ENCODE data around the gene ANKS1B. TPM values are rescaled to one million over a fixed set of nuclear protein-coding genes. Genes with fewer than 3 reads are reported as not detected.

ANKS1B gene
- total RNA-seq, 1 experiment from 2014 or later: 5.8 TPM

DNA sequence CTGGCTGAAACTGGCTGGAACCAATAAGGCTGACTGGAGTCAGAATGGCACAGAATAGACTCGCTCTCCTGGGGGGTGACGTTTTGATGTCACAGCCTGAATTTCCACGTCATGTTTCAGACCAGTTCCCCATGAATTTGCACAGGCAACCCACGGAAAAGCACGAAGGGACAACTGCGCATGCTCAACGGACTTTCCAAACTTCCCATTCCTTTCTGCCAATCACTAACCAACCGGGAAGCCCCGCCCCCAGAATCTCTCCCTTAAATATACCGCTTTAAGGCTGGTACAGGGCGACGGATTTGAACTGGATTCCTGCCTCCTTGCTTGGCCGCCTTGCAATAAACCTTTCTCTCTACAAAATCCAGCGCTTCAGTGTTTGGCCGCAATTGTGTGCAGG lies 904.9 kb downstream of the ANKS1B start (continued):
- no peak for TF ChIP-seq TEAD1 (CRISPR knock-in tag; IDR thresholded peaks at IDR 0.05)

DNA sequence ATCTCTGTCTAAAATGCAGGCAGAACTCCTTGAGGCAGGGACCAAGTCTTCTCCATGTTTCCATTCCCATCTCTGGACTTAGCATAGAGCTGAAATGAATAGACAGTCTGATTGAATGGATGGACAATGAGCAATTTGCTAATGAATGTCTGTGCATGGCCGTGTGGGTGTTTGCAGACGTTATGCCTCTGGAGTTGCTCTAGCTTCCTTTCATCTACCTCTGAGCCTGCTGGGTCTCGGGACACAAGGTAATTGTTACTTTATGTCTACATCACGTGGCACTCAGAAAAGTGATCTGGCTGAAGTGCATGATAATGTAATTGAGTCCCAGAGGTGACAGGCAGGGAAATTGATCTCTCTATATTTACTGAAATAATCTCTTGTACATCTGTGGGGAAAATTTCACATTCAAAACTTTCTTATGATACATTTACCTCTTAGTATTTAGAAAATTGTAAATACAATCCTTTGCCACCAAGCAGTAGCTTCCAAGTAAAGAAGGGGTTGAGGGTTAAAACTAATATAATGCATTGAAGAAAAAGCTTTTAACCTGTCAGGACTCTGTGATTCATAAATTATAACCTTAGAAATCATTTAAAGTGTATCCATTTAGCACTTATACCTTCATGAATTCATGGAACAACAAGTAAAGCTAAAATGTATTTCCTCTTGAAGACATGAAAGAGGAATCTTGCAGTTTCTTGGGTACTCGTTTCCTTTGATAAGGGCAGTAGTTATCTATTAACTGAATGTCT lies 915.6 kb downstream of the ANKS1B start:
- DNase-seq (ENCODE audit: low spot score) (no peak), ATAC-seq (no peak)
- H3K9me3 Mint-ChIP-seq: no peaks in the 10 kb centered on the region
- H3K27ac Mint-ChIP-seq: no peak overlapping the region
- no peaks in the 10 kb centered on the region for H3K27me3 Mint-ChIP-seq (ENCODE audit: low read depth)
- TF ChIP-seq CBFB (CRISPR knock-in tag; IDR thresholded peaks at IDR 0.05; ENCODE audit: low read depth) (no peak), CREM (CRISPR knock-in tag; IDR thresholded peaks at IDR 0.05) (no peak), EMX1 (CRISPR knock-in tag; IDR thresholded peaks at IDR 0.05) (no peak), FOXP1 (CRISPR knock-in tag; IDR thresholded peaks at IDR 0.05; ENCODE audit: borderline replicate concordance) (no peak), MYBL2 (CRISPR knock-in tag; IDR thresholded peaks at IDR 0.05) (no peak), SMAD3 (CRISPR knock-in tag; IDR thresholded peaks at IDR 0.05; ENCODE audit: borderline replicate concordance) (no peak), ZNF317 (CRISPR knock-in tag; IDR thresholded peaks at IDR 0.05; ENCODE audit: borderline replicate concordance, low read depth) (no peak), ZNF423 (CRISPR knock-in tag; IDR thresholded peaks at IDR 0.05) (no peak), ZNF396 (CRISPR knock-in tag; IDR thresholded peaks at IDR 0.05; ENCODE audit: borderline replicate concordance) (no peak), ZBTB21 (CRISPR knock-in tag; IDR thresholded peaks at IDR 0.05; ENCODE audit: borderline replicate concordance) (no peak)
- TF ChIP-seq, protein P1, sequence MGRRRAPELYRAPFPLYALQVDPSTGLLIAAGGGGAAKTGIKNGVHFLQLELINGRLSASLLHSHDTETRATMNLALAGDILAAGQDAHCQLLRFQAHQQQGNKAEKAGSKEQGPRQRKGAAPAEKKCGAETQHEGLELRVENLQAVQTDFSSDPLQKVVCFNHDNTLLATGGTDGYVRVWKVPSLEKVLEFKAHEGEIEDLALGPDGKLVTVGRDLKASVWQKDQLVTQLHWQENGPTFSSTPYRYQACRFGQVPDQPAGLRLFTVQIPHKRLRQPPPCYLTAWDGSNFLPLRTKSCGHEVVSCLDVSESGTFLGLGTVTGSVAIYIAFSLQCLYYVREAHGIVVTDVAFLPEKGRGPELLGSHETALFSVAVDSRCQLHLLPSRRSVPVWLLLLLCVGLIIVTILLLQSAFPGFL (CRISPR knock-in tag; IDR thresholded peaks at IDR 0.05; ENCODE audit: borderline replicate concordance): no peak
- TF ChIP-seq, protein P2, sequence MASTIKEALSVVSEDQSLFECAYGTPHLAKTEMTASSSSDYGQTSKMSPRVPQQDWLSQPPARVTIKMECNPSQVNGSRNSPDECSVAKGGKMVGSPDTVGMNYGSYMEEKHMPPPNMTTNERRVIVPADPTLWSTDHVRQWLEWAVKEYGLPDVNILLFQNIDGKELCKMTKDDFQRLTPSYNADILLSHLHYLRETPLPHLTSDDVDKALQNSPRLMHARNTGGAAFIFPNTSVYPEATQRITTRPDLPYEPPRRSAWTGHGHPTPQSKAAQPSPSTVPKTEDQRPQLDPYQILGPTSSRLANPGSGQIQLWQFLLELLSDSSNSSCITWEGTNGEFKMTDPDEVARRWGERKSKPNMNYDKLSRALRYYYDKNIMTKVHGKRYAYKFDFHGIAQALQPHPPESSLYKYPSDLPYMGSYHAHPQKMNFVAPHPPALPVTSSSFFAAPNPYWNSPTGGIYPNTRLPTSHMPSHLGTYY (CRISPR knock-in tag; IDR thresholded peaks at IDR 0.05): no peak
- TF ChIP-seq, protein P3, sequence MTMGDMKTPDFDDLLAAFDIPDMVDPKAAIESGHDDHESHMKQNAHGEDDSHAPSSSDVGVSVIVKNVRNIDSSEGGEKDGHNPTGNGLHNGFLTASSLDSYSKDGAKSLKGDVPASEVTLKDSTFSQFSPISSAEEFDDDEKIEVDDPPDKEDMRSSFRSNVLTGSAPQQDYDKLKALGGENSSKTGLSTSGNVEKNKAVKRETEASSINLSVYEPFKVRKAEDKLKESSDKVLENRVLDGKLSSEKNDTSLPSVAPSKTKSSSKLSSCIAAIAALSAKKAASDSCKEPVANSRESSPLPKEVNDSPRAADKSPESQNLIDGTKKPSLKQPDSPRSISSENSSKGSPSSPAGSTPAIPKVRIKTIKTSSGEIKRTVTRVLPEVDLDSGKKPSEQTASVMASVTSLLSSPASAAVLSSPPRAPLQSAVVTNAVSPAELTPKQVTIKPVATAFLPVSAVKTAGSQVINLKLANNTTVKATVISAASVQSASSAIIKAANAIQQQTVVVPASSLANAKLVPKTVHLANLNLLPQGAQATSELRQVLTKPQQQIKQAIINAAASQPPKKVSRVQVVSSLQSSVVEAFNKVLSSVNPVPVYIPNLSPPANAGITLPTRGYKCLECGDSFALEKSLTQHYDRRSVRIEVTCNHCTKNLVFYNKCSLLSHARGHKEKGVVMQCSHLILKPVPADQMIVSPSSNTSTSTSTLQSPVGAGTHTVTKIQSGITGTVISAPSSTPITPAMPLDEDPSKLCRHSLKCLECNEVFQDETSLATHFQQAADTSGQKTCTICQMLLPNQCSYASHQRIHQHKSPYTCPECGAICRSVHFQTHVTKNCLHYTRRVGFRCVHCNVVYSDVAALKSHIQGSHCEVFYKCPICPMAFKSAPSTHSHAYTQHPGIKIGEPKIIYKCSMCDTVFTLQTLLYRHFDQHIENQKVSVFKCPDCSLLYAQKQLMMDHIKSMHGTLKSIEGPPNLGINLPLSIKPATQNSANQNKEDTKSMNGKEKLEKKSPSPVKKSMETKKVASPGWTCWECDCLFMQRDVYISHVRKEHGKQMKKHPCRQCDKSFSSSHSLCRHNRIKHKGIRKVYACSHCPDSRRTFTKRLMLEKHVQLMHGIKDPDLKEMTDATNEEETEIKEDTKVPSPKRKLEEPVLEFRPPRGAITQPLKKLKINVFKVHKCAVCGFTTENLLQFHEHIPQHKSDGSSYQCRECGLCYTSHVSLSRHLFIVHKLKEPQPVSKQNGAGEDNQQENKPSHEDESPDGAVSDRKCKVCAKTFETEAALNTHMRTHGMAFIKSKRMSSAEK (CRISPR knock-in tag; IDR thresholded peaks at IDR 0.05; ENCODE audit: borderline replicate concordance): no peak
- TF ChIP-seq, protein P4, sequence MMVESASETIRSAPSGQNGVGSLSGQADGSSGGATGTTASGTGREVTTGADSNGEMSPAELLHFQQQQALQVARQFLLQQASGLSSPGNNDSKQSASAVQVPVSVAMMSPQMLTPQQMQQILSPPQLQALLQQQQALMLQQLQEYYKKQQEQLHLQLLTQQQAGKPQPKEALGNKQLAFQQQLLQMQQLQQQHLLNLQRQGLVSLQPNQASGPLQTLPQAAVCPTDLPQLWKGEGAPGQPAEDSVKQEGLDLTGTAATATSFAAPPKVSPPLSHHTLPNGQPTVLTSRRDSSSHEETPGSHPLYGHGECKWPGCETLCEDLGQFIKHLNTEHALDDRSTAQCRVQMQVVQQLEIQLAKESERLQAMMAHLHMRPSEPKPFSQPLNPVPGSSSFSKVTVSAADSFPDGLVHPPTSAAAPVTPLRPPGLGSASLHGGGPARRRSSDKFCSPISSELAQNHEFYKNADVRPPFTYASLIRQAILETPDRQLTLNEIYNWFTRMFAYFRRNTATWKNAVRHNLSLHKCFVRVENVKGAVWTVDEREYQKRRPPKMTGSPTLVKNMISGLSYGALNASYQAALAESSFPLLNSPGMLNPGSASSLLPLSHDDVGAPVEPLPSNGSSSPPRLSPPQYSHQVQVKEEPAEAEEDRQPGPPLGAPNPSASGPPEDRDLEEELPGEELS (CRISPR knock-in tag; IDR thresholded peaks at IDR 0.05): no peak
- no peaks in the 10 kb centered on the region for H3K4me1 Mint-ChIP-seq
- H3K36me3 Mint-ChIP-seq: no peaks in the 10 kb centered on the region
- POLR2A ChIA-PET: no interaction called here
- no peak overlapping the region for H3K4me3 Mint-ChIP-seq
- CTCF ChIA-PET: no interaction called here
